Thyroid gland (tissue), 4 donors: ENCODE results near the gene ARMH3. TPM values are rescaled to one million over a fixed set of nuclear protein-coding genes. Genes with fewer than 3 reads are reported as not detected.

Experiments
- DNase-seq, 2 donors: peaks; one replicate each; pipeline ENCODE4 v3.0.0-alpha.2; 2019
- H3K27ac ChIP-seq, 3 donors: fragments of 200-600 bp; sonication (generic); 1 replicate in 2 of 3; 2 replicates in 1 of 3; pipeline ENCODE4 v1.5.1; 2016 to 2019; ENCODE audit warnings: mild to moderate bottlenecking in 1 of 3, moderate library complexity in 1 of 3
- H3K27me3 ChIP-seq: fragments of 200-600 bp; sonication (generic); one replicate; pipeline ENCODE4 v1.5.1; 2019
- H3K36me3 ChIP-seq, 2 donors: fragments of 200-600 bp; sonication (generic); one replicate each; pipeline ENCODE4 v1.5.1; 2016 to 2019
- H3K4me1 ChIP-seq, 2 donors: fragments of 200-600 bp; sonication (generic); one replicate each; pipeline ENCODE4 v1.5.1; 2017 to 2019
- H3K4me3 ChIP-seq, 3 donors: fragments of 200-600 bp; sonication (generic); replicated peaks in 1 of 3; 1 replicate in 2 of 3; 2 replicates in 1 of 3; pipeline ENCODE4 v1.5.1; 2016; ENCODE audit warnings: mild to moderate bottlenecking in 1 of 3
- H3K9me3 ChIP-seq: fragments of 200-600 bp; sonication (generic); one replicate; pipeline ENCODE4 v1.5.1; 2017
- POLR2A ChIP-seq, 2 donors: fragments of 450-650 bp; IDR thresholded peaks; one replicate each; pipeline ENCODE4 v1.6.1; 2017; ENCODE audit warnings: antibody characterized with exemption in 2 of 2, mild to moderate bottlenecking in 2 of 2, moderate library complexity in 1 of 2
- WGBS, 2 donors: methylation state at CpG; one replicate each; pipeline ENCODE4 v1.1.5; 2017; 5-methylcytosine and 5-hydroxymethylcytosine counted together
- intact Hi-C: fragments of 100-400 bp; cut with DNase I; formaldehyde crosslinking; loops from one replicate; pipeline ENCODE4 v1.15.1; 2023
- total RNA-seq, 4 donors: library from RNA; depleted of rRNA; stranded (reverse); fragments of >200 nt; gene quantifications; one replicate each; pipeline ENCODE4 v1.2.3, GENCODE V29; 2016
- TF ChIP-seq, protein P1 (sequence below), 6 experiments: fragments of 200-600 bp in 3 of 6; fragments of 450-650 bp in 3 of 6; sonication (generic) in 3 of 6; IDR thresholded peaks; one replicate each; pipeline ENCODE4 v1.5.1; 2016 to 2019; ENCODE audit warnings: antibody characterized with exemption in 6 of 6, mild to moderate bottlenecking in 2 of 6, inconsistent platforms in 1 of 6, moderate library complexity in 1 of 6

ARMH3 gene
- total RNA-seq, 4 donors from 2014 or later, result 14.2 to 21.2 (median 18.3) TPM

DNA sequence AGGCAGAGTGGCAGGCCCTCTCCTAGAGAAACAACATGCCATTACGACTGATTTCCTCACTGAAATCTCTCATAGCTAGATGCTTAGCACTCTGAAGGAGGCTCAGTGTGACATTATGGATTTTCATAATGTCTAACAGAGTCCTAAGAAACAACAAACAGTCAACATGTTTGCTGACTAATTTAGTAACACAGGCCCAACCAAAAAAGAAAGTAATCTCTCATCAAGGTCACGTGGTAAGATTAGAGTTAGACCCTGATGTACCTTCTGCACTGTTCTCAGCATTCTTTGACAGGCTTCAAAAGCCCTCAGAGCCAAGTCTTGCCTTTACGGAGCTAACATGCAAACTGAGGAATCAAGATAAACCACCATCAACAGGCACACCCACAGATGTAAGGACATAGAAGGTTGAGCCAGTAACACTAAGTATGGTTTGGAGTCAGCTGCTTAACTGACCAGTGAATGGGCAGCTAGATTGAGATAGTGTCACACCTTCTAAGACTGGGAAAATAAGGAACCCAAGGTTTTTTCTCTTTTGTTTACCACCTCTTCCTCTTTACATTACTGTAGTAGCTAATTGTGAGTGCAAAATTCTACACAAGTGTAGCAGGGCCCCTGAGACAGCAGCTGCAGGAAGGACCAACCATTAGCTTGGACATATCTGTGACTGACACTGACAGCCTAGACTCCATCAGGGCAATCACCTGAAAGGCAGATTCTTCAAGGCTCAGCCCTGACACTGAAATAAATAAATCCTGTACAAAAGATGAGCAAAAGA lies 197.1 kb downstream of the ARMH3 start:
- Histone ChIP-seq H3K4me3 (no peak overlapping the region), H3K27ac (no peak overlapping the region), H3K27me3 (no peaks in the 10 kb centered on the region), H3K4me1 (no peaks in the 10 kb centered on the region), H3K36me3 (no peaks in the 10 kb centered on the region), H3K9me3 (no peaks in the 10 kb centered on the region)
- WGBS, 2 donors, result 62 to 95% methylated on average over 3 of the region's 3 CpGs
- intact Hi-C loops, result no loop called here
- TF ChIP-seq, protein P1, sequence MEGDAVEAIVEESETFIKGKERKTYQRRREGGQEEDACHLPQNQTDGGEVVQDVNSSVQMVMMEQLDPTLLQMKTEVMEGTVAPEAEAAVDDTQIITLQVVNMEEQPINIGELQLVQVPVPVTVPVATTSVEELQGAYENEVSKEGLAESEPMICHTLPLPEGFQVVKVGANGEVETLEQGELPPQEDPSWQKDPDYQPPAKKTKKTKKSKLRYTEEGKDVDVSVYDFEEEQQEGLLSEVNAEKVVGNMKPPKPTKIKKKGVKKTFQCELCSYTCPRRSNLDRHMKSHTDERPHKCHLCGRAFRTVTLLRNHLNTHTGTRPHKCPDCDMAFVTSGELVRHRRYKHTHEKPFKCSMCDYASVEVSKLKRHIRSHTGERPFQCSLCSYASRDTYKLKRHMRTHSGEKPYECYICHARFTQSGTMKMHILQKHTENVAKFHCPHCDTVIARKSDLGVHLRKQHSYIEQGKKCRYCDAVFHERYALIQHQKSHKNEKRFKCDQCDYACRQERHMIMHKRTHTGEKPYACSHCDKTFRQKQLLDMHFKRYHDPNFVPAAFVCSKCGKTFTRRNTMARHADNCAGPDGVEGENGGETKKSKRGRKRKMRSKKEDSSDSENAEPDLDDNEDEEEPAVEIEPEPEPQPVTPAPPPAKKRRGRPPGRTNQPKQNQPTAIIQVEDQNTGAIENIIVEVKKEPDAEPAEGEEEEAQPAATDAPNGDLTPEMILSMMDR (IDR thresholded peaks at IDR 0.05), result no peak
- TF ChIP-seq POLR2A (IDR thresholded peaks at IDR 0.05), result no peak
- no peak for DNase-seq

DNA sequence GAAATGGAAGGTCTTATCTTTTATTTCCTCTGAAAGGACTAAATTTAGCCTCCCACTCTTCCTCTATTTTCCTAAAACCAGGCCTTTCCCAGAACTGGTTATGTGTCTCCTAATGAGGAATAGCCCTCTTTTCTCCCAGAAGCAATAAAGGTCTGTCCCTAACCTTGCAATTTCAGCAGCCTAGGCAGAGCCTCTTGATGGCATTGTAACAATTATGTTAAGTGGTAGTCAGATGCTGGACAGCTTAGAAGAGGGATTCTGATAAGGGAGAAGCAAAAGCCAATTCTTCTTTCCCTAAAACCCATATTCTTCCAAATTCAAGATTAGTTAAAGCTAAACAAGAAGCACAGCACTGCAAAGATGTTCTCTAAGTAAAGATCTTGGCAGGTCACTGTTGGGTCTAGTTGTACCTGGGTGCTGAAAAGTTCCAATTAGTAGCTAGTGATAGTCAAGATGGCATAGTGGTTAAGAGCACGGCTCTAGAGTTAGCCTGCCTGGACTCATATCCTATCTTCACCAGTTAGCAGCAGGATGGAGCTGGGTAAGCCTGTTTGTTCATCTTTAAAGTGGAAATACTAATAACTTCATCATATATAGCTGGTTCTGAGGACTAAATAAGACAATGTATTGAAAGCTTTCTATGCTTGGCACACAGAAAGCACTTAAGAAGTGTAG lies 198.0 kb downstream of the ARMH3 start:
- H3K4me3 ChIP-seq, result no peak overlapping the region
- no peak for DNase-seq
- WGBS, 2 donors, result 0 to 100% methylated on average over 1 of the region's 1 CpG
- TF ChIP-seq, protein P1 (IDR thresholded peaks at IDR 0.05), result no peak
- no peak for TF ChIP-seq POLR2A (IDR thresholded peaks at IDR 0.05)
- H3K9me3 ChIP-seq, result no peaks in the 10 kb centered on the region
- no peaks in the 10 kb centered on the region for H3K27me3 ChIP-seq
- H3K4me1 ChIP-seq, result no peaks in the 10 kb centered on the region
- no peaks in the 10 kb centered on the region for H3K36me3 ChIP-seq
- no peak overlapping the region for H3K27ac ChIP-seq
- intact Hi-C loops, result no loop called here

DNA sequence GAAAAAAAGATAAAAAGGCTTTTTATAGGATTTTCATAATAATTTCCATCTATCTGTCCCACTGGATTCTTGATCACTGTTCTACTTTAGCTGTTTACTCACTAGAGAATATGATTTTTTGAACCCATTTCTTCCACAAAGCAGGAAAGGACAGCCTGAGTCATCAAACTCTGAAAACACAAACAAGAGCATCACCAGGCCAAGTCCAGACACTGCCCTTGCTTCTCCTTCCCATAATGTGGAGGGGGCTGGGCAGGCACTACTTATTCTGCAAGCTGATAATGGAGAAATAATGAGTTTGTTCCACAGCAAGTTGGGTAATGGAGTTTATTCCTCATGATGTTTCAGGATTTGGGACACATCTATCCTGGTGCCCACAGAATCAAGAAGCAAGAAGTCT lies 199.3 kb downstream of the ARMH3 start:
- Histone ChIP-seq H3K4me1 (no peaks in the 10 kb centered on the region), H3K36me3 (no peaks in the 10 kb centered on the region), H3K27ac (no peak overlapping the region), H3K4me3 (no peak overlapping the region), H3K27me3 (no peaks in the 10 kb centered on the region), H3K9me3 (no peaks in the 10 kb centered on the region)
- no peak for DNase-seq
- intact Hi-C loops, result no loop called here
- TF ChIP-seq POLR2A (IDR thresholded peaks at IDR 0.05), result no peak
- TF ChIP-seq, protein P1 (IDR thresholded peaks at IDR 0.05), result no peak

DNA sequence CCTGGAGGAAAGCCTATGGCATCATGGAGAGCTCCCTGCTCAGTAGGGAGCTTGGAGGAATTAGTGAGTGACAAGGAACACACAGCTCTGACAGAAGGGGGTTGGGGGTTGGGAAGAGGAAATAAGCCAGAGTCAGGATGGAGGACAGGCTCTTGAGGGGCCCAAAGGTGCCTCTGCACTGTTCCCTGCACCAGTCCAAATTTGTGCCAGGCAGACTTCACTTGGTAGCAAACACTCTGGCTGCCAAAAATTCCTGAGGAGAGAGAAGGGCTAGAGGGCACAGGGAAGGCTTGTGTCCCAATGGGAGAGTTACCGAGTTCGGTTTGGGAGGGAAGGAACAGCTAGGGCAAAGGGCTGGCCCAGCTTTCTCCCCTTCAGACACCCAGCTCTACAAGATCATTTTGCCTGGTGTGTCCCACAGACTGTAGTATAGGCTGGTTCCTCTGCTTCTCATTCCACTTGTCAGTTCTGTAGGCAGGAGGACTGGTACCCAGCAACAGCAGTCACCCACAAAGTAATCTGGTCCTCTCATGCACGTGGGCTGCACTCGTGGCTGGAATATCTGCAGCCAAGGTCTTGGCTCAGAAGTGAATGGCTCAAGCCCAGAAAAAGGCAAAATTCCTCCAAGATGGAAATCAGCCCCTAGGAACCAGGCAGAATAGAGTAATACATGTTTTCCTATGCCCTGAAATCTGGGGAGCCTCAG lies 204.4 kb downstream of the ARMH3 start:
- WGBS, 2 donors, result 79 to 83% methylated on average over 2 to 4 of the region's 4 CpGs
- peaks cover 0 to 9% of the 10 kb centered on the region in 2 donors for H3K36me3 ChIP-seq
- intact Hi-C loops, result no loop called here

More for the DNA sequence above, 204.4 kb downstream of the ARMH3 start:
- peaks cover 0 to 6% of the 10 kb centered on the region in 2 donors for H3K4me1 ChIP-seq
- H3K4me3 ChIP-seq, result no peak overlapping the region
- no peak for DNase-seq
- no peaks in the 10 kb centered on the region for H3K27me3 ChIP-seq
- H3K27ac ChIP-seq, result no peak overlapping the region
- no peaks in the 10 kb centered on the region for H3K9me3 ChIP-seq
- TF ChIP-seq, protein P1 (IDR thresholded peaks at IDR 0.05), result no peak
- no peak for TF ChIP-seq POLR2A (IDR thresholded peaks at IDR 0.05)
